Stimulated activated CD4-positive, alpha-beta T cell treated with anti-CD3 and anti-CD28 coated beads, TNF-alpha, amount 100 ng/mL, for 24 hours (primary cell): Measurements from ENCODE around the gene DUSP10.

Experiments used
- DNase-seq, 3 experiments: peaks; one replicate each; pipeline ENCODE4 v3.0.0-alpha.2; 2020; ENCODE audit warnings: low read depth in 3 of 3

The DUSP10 gene

GRCh38 chr1:221714227-221715152, 27.4 kb downstream of the DUSP10 start:
- no peak for DNase-seq

DNA sequence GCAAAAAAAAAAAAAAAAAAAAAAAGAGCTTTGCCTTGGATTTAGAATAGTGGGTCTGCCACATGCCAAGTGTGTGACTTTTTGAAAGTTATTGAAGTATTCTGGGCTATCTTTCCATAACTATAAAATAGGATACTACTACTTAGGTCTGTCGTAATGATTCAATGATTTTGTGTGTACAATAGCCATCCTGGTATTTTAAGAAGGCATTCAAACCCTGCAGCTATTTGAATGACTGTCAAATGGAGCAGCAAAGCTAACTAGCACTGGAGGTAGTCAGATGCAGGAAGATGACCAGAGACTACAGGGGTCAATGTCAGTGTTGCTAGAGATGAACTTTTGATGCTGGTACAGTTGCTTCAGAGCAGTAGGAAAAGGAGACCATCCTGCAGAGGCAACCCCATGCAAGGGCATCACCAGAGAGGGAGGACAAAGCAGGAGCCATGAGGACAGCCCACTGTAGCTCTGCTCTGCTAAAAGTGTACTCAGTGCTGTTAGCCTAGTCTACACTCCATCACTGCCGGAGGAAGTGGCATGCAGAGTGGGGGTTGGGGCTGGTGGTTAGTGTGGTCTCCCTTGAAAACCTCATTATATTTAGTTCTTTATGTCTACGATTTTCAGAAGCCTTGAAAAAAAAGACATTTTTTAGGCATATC, 29.0 kb downstream of the DUSP10 start:
- DNase-seq = peak; percentile 31 to 68 (median 43)

DNA sequence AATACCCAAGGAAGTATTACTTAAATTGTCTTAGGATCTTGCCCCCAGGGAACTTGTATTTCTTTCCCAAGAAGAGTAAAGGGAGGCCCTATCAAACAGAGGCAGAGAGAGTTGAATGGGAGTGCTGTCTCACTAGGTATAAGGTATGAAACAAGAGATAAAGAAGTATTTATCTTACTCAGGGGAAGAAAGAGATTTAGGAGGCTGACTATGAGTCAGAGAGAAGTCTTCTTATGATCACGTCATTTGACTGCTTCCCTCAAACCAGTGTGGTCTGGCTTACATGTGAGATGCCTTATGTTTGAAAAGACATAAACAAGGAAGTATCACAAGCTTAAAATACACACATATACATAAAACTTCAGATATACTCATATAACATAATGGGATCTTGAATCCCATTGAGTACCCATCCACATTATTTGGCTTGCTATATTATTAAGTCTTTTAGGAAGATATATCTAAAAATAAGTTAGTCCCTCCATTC, 29.6 kb downstream of the DUSP10 start:
- no peak for DNase-seq

GRCh38 chr1:221711656-221712055, 30.2 kb downstream of the DUSP10 start:
- no peak for DNase-seq

DNA sequence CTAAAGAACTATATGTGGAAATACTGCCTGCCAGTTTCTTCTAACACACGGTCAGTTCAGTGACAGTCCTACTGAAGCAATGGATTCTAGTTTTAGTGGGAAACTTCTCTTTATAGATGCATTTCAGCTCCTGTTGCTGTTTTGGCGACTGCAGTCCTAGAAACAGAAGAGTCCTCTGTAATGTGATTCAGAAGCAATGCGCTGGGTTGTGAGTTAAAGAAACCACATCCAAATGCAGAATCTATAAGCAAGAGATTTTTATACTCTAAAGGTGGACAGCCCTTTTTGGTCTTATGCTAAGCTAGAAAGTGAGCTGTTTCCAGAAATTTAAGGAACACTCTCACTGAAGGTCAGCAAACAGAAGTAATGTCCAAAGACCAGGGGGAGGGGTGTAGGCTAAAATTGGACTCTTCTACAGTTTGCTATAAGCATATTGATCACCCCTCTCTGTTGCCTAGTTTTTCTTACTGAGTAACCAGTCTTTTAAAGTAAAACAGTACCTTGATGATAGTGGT, 30.8 kb downstream of the DUSP10 start:
- DNase-seq = no peak

DNA sequence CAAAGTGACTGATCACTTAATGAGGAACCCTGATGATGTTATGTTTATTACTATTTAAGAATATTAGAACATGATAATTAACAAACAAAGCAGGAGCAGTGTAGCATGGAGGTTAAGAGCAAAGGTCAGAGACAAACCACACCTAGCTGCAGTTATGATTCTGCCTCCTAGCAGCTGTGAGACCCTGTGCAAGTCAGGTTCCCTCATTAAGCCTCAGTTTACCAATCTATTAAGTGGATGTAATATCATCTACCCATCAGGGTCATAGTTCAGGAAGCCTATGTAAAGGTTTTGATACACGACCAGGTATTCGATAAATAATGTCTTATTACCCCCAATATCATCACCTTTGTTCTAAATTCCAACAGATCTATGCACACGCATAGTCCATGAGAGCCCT, 32.0 kb downstream of the DUSP10 start:
- DNase-seq = no peak

DNA sequence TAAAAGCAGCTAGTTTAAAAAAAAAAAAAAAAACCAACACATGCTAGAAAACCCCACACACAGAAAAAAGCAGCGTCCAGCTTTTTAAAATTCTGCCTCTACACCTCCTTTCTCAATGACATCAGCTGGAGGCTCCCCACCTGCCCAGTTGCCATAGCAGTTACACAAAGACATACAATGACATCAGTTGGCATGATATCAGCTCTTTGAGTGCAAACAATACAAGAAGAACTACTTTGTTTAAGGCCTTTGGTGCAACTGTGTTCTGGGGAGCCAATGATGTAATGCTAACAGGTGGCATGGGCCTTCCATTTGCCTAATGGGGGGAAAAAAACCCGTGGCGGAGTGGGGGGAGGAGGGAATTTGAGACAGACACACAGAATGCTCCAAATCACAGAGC, 32.9 kb downstream of the DUSP10 start:
- no peak for DNase-seq

- DNase-seq = peak in 2 of 3 experiments; percentile 13 to 27
Measured at GRCh38 chr1:221708076-221708571, 33.8 kb downstream of the DUSP10 start.

DNA sequence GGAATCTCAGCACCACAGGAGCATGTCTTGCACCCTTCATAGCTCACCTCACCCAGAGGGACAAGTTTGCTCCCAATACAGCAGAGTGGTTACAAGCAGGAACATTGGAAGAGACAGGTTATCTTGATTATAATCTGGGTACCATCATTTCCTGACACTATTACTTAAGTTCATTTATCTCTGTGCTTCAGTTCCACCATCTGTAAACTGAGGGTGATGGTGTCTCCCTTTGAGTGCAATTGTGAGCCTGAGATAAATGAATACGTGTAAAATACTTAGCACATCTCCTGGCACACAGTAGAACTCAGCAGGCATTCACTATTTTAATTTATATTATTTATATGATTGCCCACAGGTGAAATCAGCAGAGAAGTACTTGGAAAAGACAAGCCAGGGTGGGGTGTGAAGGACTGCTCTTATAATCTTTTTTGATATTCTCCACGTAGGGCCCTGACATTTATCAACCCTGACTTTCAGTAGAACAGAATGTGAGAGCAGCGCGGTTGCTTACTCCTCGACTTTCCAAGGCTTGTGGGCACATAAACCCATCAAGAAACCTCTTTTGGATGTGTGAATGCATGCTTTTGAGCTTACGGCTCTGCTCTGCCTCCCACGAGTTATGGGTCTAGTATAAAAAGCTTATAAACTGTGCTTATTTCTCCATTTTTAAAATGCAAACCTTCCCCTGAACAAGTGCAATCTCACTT, 34.9 kb downstream of the DUSP10 start:
- DNase-seq = no peak

- no peak for DNase-seq
Measured at GRCh38 chr1:221706191-221706590, 35.7 kb downstream of the DUSP10 start.

DNA sequence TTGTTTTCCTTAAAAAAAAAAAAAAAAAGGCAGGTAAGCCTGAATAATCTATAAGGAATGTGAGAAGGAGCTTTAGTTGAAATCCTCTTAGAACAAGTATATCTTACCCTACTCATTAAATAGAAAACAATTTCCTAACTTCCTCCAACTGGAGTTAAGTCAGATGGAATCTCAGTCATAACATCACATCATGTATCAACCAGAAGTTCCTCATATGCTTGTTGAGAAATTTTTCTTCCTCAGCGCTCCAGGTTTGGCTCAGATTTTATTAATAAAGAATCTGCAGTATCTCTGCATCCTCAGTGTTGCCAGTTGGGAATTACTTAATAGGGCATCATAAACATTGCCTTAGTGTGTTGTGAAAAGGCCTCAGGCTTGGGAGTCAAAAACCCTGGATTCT, 37.6 kb downstream of the DUSP10 start:
- no peak for DNase-seq

DNA sequence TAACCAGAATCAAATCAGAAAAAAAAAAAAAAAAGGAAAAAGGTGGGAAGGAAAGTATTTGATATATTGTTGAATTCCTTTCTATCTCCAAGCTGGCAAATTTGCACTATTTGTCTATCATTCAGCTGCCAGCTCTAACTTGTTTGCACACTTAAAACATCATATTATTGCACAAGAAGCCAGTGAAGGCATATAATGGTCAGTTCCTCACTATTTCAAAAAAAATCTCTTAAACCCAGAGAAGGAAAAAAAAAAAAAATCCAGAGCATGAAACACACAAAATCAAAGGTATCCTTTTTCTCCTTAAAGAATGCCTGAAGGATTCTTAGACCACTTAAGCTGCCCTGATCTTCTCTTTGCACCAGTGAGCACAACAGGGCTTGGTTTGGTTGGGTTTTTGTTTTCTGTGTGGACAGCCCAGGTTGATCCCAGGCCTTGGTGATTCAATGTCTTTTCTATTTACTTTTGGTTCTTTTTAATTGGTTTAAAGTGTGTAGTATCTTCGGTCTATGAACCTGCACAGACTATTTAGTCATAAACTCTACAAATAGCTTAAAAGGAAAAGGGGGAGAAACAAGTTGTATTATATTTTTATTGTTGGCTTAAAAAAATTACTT, 40.2 kb downstream of the DUSP10 start:
- DNase-seq = no peak

- no peak for DNase-seq
Measured at GRCh38 chr1:221700948-221701347, 40.9 kb downstream of the DUSP10 start.

GRCh38 chr1:221700536-221700935, 41.4 kb downstream of the DUSP10 start:
- no peak for DNase-seq

DNA sequence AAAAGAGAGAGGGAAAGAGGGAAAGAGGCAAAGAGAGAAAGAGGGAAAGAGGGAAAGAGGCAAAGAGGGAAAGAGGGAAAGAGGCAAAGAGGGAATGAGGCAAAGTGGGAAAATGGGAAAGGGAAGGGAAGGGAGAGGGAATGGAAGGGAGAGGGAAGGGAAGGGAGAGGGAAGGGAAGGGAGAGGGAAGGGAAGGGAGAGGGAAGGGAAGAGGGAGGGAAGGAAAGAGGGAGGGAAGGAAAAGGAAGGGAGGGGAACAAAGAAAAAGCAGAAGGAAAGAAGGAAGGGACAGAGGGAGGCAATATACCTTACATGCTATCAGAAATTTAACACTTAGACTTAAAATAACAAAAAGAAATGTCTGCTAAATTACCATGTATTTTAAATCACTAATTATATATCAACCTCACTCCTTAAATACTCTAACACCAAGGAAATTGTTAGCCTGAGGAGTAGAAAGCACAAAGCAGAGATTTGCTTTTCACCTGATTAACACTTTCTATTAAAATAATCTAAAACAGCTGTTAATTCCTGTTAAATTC, 41.8 kb downstream of the DUSP10 start:
- no peak for DNase-seq

- no peak for DNase-seq
Measured at GRCh38 chr1:221699577-221699976, 42.3 kb downstream of the DUSP10 start.

GRCh38 chr1:221698579-221699349, 43.1 kb downstream of the DUSP10 start:
- no peak for DNase-seq

- no peak for DNase-seq
Measured at GRCh38 chr1:221697923-221698425, 43.9 kb downstream of the DUSP10 start.

DNA sequence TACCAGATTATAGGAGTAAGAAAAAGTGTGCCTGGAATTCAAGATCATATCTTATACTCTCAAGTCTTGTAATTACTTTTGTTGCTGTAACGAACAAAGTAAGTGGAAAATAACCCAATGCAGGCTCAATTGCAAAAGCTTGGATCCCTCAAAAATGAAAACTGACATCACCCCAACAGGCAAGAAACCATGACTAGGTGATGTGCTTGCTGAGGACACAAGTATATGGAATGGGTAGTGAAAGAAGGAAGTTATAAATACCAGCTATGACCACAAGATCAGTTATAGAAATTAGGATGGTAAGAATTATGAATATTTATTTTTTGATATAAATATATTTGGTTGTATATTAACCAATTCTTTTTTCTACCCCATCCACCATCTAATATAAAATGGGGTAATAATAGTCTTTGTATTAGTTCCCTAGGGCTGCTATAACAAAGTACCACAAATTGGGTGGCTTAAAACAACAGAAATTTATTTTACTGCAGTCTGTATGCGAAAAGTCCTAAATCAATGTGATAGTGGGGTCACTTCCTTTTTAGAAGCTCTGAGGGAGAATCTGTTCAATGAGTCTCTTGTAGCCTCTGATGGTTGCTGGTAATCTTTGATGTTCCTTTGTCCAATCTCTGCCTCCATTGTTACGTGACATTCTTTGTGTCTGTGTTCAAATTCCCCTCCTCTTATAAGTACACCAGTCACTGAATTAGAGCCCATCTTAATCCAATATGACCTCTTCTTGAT, 45.0 kb downstream of the DUSP10 start:
- DNase-seq = no peak
